ENCODE results near the gene MICU2.

MICU2 gene

GRCh38 chr13:21544515-21544914, 59.5 kb downstream of the MICU2 start:
- DNase-seq: no peak

GRCh38 chr13:21542563-21542962, 61.4 kb downstream of the MICU2 start:
- DNase-seq: no peak

- no peak for DNase-seq
Observed at GRCh38 chr13:21541980-21542379, 62.0 kb downstream of the MICU2 start.

- DNase-seq: no peak
Observed at GRCh38 chr13:21541271-21541670, 62.7 kb downstream of the MICU2 start.

- no peak for DNase-seq
Observed at GRCh38 chr13:21539687-21540086, 64.3 kb downstream of the MICU2 start.

GRCh38 chr13:21538753-21539152, 65.2 kb downstream of the MICU2 start:
- DNase-seq: no peak

- no peak for DNase-seq
Observed at GRCh38 chr13:21538280-21538679, 65.7 kb downstream of the MICU2 start.

GRCh38 chr13:21537105-21537504, 66.9 kb downstream of the MICU2 start:
- no peak for DNase-seq

- DNase-seq: no peak
Observed at GRCh38 chr13:21534760-21535159, 69.2 kb downstream of the MICU2 start.

- no peak for DNase-seq
Observed at GRCh38 chr13:21531455-21531854, 72.5 kb downstream of the MICU2 start.

- no peak for DNase-seq
Observed at GRCh38 chr13:21530656-21531055, 73.3 kb downstream of the MICU2 start.

GRCh38 chr13:21529146-21529893, 74.7 kb downstream of the MICU2 start:
- no peak for DNase-seq

GRCh38 chr13:21528616-21529015, 75.4 kb downstream of the MICU2 start:
- no peak for DNase-seq

GRCh38 chr13:21526707-21527540, 77.0 kb downstream of the MICU2 start:
- no peak for DNase-seq

GRCh38 chr13:21522847-21523246, 81.1 kb downstream of the MICU2 start:
- DNase-seq: no peak

- no peak for DNase-seq
Observed at GRCh38 chr13:21522130-21522529, 81.8 kb downstream of the MICU2 start.

- DNase-seq: no peak
Observed at GRCh38 chr13:21518617-21519144, 85.3 kb downstream of the MICU2 start.

GRCh38 chr13:21517576-21517975, 86.4 kb downstream of the MICU2 start:
- DNase-seq: no peak

- DNase-seq: no peak
Observed at GRCh38 chr13:21516805-21517204, 87.2 kb downstream of the MICU2 start.

- no peak for DNase-seq
Observed at GRCh38 chr13:21511849-21512248, 92.1 kb downstream of the MICU2 start.

- DNase-seq: no peak
Observed at GRCh38 chr13:21504379-21504778, 99.6 kb downstream of the MICU2 start.

- no peak for DNase-seq
Observed at GRCh38 chr13:21501686-21502085, 102.3 kb downstream of the MICU2 start.

- DNase-seq: no peak
Observed at GRCh38 chr13:21486322-21486721, 117.6 kb downstream of the MICU2 start.

- DNase-seq: no peak
Observed at GRCh38 chr13:21483748-21484147, 120.2 kb downstream of the MICU2 start.
